ENCODE measurements around the gene KDSR. TPM values are rescaled to one million over a fixed set of nuclear protein-coding genes. Genes with fewer than 3 reads are reported as not detected.

KDSR gene
- total RNA-seq, 4 donors from 2014 or later = 13.1 to 37.2 (median 28.3) TPM

- H3K9me3 ChIP-seq = no peaks in the 10 kb centered on the region
- intact Hi-C loops (cut with DNase I; ENCODE audit: low total_unique reads) = no loop called here
- peaks cover 0 to 35% (median 0%) of the 10 kb centered on the region in 4 donors for H3K4me1 ChIP-seq
- WGBS, 2 donors (ENCODE audit: low coverage in 1 of 2) = 73 to 81% methylated on average over 5 to 9 of the region's 9 CpGs
- no peaks in the 10 kb centered on the region for H3K27me3 ChIP-seq
- H3K4me3 ChIP-seq = no peak overlapping the region
- no peak for DNase-seq
- H3K36me3 ChIP-seq = no peaks in the 10 kb centered on the region
- in situ Hi-C loops (cut with MboI; ENCODE audit: low pct_ligation_motif_present in 1 of 4, low pct_unique_long_range_greater_than_20kb in 1 of 4, low sequenced_read_pairs in 3 of 4) = no loop called here
- peak overlapping the region in 2 of 4 donors; percentile 24 to 45 for H3K27ac ChIP-seq
- TF ChIP-seq CTCF (IDR thresholded peaks at IDR 0.05) (no peak), EP300 (IDR thresholded peaks at IDR 0.05; ENCODE audit: low read depth) (no peak), POLR2AphosphoS5 (IDR thresholded peaks at IDR 0.05) (no peak), POLR2A (IDR thresholded peaks at IDR 0.05) (no peak)
Measured at GRCh38 chr18:63298400-63299365, 68.3 kb downstream of the KDSR start.

- DNase-seq = no peak
- Histone ChIP-seq H3K27me3 (no peaks in the 10 kb centered on the region), H3K4me3 (no peak overlapping the region), H3K27ac (peak overlapping the region in 1 of 4 donors; percentile 26), H3K36me3 (no peaks in the 10 kb centered on the region), H3K9me3 (no peaks in the 10 kb centered on the region), H3K4me1 (peaks cover 0 to 34% (median 2%) of the 10 kb centered on the region in 4 donors)
- no peak for TF ChIP-seq POLR2AphosphoS5 (IDR thresholded peaks at IDR 0.05)
- no peak for TF ChIP-seq CTCF (IDR thresholded peaks at IDR 0.05)
- TF ChIP-seq POLR2A (IDR thresholded peaks at IDR 0.05) = no peak
- TF ChIP-seq EP300 (IDR thresholded peaks at IDR 0.05; ENCODE audit: low read depth) = no peak
- WGBS, 2 donors (ENCODE audit: low coverage in 1 of 2) = 77 to 100% methylated on average over 1 to 16 of the region's 16 CpGs
- intact Hi-C loops (cut with DNase I; ENCODE audit: low total_unique reads) = no loop called here
- in situ Hi-C loops (cut with MboI; ENCODE audit: low pct_ligation_motif_present in 1 of 4, low pct_unique_long_range_greater_than_20kb in 1 of 4, low sequenced_read_pairs in 3 of 4) = no loop called here
Measured at GRCh38 chr18:63297687-63298399, 69.2 kb downstream of the KDSR start.

- 76 to 79% methylated on average over 4 of the region's 4 CpGs for WGBS, 2 donors (ENCODE audit: low coverage in 1 of 2)
- Histone ChIP-seq H3K27ac (peak overlapping the region in 3 of 4 donors; percentile 1 to 63 (median 18)), H3K4me3 (no peak overlapping the region), H3K9me3 (no peaks in the 10 kb centered on the region), H3K27me3 (no peaks in the 10 kb centered on the region), H3K4me1 (peaks cover 2 to 39% (median 3%) of the 10 kb centered on the region in 4 donors), H3K36me3 (no peaks in the 10 kb centered on the region)
- intact Hi-C loops (cut with DNase I; ENCODE audit: low total_unique reads) (no loop called here), in situ Hi-C loops (cut with MboI; ENCODE audit: low pct_ligation_motif_present in 1 of 4, low pct_unique_long_range_greater_than_20kb in 1 of 4, low sequenced_read_pairs in 3 of 4) (no loop called here)
- TF ChIP-seq EP300 (IDR thresholded peaks at IDR 0.05; ENCODE audit: low read depth) (no peak), CTCF (IDR thresholded peaks at IDR 0.05) (no peak), POLR2A (IDR thresholded peaks at IDR 0.05) (no peak), POLR2AphosphoS5 (IDR thresholded peaks at IDR 0.05) (no peak)
- DNase-seq = no peak
Measured at GRCh38 chr18:63293935-63294334, 73.1 kb downstream of the KDSR start.
